OCI-M2 (cell line): Measurements from ENCODE around the gene VCY.
"Not testable (repeated sequence)": the region's sequence is repeated elsewhere in the genome, so short reads cannot be mapped to it uniquely, and the experiment has no call there.

Experiments
- DNase-seq: peaks from one replicate; lab custom pipeline; 2025; ENCODE audit not compliant: unreplicated experiment; lab: John Stamatoyannopoulos, UW

VCY gene

DNA sequence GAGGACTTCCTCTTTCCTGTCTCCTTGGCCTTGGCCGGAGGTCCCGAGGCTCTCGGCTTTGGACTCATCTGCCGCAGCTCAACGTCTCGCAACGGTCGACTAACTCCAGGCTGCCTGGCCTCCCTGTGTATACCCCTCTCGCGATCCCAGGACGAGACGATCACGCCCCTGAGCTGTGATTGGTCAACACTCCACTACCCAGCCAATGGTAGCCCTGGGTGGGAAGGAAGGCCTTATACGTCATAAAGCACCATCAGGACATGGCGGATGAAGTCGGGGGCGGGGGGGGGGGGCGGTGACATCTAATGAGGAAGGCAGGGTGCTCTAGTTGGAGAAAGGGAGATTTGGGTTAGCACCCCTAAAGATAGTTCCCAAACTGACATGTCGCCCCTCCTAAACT lies at the start of gene VCY:
Gene VCY, minus strand, starts transcription at position 101 of the 400 bp plus-strand sequence. Its CDS starts 33 bp downstream, at position 68.
- not testable (repeated sequence) for DNase-seq

DNA sequence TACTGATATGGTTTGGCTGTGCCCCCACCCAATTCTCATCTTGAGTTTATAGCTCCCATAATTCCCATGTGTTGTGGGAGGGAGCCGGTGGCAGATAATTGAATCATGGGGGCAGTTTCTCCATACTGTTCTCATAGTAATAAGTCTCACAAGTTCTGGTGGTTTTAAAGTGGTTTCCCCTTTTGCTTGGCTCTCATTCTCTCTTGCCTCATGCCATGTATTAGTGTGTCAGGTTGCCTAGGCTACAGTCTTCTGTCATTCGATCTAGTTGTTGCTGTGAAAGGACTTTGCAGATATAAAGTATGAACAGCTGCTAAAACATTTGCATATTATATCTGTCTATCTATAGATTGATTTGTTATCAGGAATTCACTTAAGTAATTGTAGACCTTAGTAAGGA lies 44.1 kb upstream of the VCY start:
- DNase-seq = not testable (repeated sequence)

DNA sequence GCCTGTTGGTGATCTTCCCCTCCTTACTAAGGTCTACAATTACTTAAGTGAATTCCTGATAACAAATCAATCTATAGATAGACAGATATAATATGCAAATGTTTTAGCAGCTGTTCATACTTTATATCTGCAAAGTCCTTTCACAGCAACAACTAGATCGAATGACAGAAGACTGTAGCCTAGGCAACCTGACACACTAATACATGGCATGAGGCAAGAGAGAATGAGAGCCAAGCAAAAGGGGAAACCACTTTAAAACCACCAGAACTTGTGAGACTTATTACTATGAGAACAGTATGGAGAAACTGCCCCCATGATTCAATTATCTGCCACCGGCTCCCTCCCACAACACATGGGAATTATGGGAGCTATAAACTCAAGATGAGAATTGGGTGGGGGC lies 25.6 kb upstream of the VCY start:
- DNase-seq = not testable (repeated sequence)

DNA sequence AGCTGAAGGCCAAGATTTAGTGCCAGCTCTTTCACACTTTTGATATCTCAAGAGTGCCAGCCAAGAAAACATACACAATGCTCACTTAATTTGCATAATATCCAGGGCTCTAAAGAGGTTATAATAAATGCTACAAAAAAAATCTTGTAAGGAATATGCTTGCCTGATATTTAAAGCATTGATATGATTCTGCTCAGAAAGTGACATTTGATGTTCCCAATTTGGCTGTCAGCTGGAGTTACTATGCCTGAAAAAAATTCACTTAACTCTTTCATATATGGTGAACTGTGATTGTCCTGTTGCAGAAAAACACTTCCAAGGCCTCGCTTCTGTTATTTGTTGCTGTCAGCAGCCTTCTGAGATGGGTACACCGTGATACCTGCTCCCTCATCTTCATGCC lies 43.9 kb downstream of the VCY start:
- DNase-seq = not testable (repeated sequence)
